NCI-H526 treated with DMSO at 0.1 percent for 48 hours (cell line): ENCODE data around the gene PWWP2A.
A peak's percentile ranks its signal among the peaks of the same experiment; 100 is the strongest.
"Not testable (repeated sequence)": the region's sequence is repeated elsewhere in the genome, so short reads cannot be mapped to it uniquely, and the experiment has no call there.

Source experiments
- DNase-seq: peaks from one replicate; lab custom pipeline; 2025; lab: John Stamatoyannopoulos, UW

Gene PWWP2A

DNA sequence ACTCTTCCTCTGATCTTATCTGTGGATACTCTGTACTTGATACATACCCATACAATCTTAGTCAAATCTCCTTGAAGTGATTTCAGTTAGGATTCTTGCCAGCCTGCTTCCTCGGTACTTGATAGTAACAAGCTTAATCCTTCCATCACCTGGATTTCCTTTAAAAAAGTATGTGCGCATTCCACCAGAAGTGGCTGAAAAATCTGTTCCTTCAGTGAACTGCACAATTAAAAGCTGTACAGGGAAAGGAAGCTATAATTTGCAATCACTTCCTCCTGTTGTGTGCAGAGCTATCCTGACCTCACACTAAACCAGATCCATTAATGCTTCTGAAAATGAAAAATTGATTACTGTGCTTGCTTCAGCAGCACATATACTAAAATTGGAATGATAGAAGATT lies 47.3 kb downstream of the PWWP2A start:
- no peak for DNase-seq

DNA sequence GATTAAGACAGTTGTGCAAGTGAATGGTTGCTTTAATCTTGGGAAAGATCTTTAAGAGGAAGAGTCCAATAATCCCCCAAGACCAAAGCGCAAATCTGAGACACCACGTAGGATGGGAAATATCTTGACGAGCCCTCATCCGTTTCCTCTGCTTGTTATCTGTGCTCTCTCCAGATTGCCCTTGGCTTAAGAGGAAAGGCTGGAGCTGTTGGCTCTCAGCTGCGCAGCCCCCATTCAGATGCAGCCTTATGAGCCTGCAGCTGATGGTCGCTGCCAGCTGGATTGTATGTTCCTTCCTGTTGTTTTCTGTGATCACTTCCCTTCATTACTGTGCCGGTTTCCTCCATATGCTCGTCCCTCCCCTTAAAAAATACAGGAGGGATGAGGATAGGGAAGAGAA lies 47.7 kb downstream of the PWWP2A start:
- DNase-seq: no peak

DNA sequence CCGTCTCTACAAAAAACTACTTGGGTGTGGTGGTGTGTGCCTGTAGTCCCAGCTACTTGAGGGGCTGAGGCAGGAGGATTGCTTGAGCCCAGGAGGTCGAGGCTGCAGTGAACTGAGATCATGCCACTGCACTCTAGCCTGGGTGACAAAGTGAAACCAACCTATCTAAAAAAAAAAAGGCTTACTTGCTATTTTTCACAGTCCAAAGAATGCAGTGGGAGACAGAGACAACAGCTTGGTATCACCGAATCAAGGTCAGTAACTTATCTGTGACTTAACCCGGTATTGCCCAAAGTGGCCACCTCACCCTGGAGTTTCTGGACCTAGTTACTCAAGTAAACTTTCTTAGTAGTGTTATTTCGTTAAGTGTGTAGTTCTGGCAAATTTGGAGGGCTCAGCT lies 50.1 kb downstream of the PWWP2A start:
- DNase-seq: not testable (repeated sequence)

DNA sequence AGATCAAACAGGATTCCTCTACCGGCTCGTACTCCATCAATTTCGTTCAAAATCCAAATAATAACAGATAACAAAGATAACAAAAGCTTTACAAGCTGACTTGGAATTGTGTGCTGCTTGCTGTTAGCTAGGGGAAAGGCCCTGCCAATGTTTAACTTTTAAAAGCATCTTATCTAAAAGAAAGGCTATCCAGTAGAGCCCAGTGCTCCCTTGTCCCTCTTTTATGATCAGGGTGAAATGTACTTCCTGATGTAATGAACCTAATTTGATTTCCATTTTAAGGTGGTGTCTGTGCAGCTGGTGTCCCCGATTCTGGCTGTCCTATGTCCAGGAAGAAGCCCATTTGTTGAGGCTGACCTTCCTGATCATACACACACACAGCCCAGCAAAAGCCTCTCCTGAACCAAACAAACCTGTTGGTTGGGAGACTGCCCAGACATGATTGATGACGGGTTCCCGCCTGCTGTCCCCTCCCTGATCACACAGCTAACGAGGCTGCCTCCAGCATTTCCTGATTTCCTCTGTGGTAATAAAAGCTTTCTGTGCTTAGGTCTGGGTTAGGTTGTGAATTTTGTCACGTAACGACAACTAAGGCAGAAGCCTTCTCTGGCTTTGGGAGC lies 54.1 kb downstream of the PWWP2A start:
- DNase-seq: no peak

DNA sequence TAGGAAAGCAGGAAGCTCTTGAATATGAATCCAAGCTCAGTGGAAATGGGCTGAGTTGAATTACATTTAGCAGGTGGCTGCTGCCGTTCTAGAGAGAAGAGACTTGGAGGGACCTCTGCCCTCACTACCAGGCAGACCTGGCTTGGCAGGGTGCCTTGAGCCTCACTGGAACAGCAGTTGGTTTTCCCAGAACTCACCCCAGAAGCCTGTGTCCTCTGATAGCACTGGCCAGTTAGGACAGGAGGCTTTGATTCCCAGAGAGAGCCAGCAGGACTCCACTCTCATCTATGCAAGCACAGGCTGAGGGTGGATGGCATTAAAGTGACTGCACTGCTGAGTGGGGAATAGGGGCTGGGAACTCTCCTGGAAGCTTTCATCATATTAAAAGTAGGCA lies 54.8 kb downstream of the PWWP2A start:
- DNase-seq: no peak

DNA sequence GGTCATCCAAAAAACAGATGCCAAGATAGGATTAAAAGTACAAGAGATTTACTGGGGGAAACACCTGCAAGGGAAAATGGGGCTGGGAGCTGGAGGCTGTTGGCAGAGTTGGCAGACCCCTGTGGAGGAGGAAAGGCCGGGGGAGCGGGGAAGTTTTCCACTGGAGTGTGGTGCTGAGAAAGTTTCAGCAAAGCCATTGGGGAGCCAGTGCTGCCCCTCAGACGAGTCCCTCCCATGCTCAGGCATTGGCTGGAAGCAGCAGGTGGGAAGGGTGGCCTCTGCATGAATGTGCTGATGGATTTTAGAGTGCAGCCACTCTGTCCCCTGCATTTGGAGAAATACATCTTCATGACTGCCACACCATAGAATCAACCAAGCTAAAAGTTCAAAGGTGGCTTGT lies 57.5 kb downstream of the PWWP2A start:
- DNase-seq: no peak

DNA sequence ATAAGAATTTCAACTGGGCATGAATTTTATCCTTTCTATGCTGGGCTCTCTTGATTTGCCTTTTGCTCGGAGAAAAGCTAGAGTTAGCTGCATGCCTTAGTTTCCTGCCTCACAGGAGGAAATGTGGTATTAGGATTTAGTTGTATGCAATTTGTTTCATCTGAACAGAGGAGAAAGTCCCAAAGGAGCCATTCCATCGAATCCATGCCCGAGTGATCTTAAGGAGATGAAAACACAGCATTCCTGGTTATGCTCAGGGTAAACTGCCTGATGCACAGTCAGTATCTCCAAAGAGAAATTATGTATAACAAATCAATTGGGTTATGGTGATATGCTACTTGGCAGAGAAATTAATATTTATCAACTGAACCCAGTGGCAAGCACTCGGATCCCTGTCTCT lies 59.2 kb downstream of the PWWP2A start:
- no peak for DNase-seq

DNA sequence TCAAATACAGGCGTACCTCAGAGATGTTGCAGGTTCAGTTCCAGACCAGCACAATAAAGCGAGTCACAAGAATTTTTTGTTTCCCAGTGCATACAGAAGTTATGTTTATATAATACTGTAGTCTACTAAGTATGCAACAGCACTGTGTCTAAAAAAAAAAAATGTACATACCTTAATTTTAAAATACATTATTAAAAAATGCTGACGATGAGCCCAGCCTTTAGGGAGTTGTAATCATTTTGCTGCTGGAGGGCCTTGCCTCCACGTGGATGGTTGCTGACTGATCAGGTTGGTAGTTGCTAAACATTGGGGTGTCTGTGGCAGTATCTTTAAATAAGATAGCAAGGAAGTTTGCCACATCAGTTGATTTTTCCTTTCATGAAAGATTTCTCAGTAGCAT lies 62.0 kb downstream of the PWWP2A start:
- DNase-seq: no peak

DNA sequence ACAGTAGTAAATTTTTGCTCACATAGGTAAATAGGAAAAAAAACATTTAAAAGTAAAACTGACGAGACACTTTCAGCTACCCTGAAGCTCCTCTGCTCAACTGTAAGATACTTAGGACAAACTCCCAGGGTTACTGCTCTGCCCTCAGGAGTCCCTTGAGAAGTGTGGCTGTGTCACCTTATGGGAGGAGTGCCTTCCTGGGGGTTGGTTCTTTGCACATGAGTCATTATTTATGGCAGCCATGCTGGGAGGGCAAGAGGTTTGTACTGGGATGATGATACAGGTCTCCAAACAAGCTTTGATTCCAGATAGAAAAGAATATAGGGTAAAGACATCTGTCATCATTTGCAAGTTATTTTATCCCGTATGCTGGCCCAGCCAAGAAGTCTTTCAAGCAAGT lies 64.4 kb downstream of the PWWP2A start:
- no peak for DNase-seq

DNA sequence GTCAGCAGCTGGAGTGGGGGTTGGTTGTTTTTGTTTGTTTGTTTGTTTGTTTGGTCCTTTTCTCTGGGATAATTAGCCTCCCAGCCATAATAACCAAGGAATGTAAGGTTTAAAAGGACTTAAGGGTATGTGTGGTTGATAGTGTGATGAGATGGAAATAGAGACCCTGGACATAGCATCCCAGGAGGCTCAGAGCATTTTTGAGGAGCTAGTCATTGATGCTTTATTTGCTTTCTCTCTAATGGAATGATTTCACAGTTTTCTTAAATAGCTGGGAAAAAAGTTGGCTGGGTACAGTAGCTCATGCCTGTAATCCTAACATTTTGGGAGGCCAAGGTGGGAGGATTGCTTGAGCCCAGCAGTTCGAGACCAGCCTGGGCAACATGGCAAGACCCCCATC lies 65.2 kb downstream of the PWWP2A start:
- DNase-seq: no peak

DNA sequence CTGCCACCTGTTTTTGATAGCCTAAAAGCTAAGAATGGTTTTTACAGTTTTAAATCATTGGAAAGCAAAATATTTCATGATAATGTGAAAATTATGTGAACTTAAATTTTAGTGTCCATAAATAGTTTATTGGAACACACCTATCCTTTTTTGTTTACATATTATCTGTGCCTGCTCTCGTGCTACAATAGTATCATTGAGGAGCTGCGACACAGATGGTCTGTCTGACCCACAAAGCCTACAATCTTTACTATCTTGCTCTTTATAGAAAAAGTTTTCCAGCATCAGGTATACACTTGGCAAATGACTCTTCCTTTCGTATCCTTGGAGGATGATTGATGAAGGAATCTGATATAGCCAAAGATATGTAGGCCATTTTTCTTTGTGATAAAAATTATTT lies 70.2 kb downstream of the PWWP2A start:
- DNase-seq: no peak

DNA sequence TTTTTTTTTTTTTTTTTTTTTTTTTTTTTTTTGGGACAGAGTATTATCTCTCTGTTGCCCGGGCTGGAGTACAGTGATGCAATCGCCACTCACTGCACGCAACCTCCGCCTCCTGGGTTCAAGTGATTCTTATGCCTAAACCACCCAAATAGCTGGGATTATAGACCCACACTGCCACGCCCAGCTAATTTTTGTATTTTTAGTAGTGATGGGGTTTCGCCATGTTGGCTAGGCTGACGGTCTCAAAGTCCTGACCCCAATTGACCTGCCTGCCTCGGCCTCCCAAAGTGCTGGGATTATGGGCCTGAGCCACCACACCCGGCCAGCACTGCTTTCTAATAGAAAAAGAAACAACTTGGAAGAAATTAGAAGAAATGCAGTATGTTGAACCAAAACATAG lies 71.1 kb downstream of the PWWP2A start:
- DNase-seq: no peak

DNA sequence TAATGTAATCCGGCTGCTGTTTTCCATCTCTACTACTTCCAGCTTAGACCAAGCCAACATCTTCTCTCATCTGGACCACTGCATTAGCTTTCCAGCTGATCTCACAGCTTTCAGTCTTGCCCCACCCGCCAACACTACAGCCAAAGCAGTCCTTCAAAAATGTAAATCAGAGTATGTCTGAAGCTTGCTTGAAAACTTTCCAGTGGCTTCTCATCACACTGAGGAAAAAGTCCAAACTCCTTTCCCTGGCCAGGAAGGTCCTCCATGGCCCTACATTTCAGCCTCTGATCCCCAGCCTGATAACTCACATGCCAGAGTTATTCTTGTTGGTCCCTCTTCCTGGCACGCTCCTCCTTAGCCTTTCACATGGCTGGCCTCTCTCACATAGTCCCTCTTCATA lies 71.8 kb downstream of the PWWP2A start:
- DNase-seq: no peak

DNA sequence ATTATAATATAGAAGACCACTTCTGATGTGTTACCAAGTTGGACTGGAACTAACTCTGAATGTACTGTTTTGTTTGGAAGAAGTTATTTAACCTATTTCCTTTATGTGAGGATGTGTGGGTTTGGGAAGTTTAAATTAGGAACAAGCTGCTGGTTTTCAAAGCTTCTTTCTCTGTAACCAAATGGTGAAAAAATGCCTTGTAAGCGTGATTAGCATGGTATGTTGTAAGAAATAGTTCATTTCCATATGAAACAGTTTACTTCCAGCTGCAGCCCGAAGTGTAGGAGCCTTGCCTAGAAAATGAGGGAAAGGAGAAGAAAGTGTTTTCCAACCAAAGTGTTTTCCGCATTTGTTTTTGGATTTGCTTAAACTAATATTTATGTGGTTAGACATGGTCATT lies 74.3 kb downstream of the PWWP2A start:
- peak; percentile 52 for DNase-seq

DNA sequence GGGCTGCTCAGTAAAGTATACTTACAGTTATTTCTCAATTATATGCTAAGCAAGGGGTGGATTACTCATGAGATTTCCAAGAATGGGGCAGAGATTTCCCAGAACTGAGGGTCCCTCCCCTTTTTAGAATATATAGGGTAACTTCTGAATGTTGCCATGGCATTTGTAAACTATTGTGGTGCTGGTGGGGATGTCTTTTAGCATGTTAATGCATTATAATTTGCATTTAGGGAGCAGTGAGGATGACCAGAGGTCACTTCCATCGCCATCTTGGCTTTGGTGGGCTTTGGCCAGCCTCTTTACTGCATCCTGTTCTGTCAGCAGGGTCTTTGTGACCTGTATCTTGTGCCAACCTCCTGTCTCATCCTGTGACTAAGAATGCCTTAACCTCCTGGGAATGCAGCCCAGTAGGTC lies 74.9 kb downstream of the PWWP2A start:
- no peak for DNase-seq

DNA sequence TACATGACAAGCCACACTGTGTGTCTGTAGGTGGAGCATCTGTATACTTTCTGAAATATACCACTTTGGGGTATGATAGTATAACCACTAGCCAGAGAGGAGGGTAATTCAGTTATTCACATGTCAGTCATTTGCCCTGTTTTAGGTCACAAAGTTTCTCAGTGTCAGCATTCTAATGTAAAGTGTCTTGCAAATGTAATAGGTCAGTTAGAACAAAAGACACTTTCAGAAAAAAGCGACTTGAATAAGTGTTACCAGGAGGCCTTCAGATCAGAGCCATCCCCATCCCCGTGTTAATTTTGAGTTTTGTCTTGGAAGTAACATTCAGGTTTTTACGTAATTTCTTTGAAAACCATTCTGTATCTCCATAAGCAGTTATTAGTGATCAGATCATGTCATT lies 76.6 kb downstream of the PWWP2A start:
- no peak for DNase-seq
